Raji (cell line): ENCODE data around the gene COX8C.

Experiments used
- POLR2A ChIP-seq: IDR thresholded peaks from 2 replicates; pipeline ENCODE4 v1.6.1; 2011; ENCODE audit warnings: low read depth, low read length, control low read depth; ENCODE audit not compliant: insufficient read depth

Gene COX8C

GRCh38 chr14:93346926-93347721, at the start of gene COX8C:
Gene COX8C, plus strand, starts transcription at chr14:93347182. Its CDS starts 87 bp downstream, at chr14:93347269.
- TF ChIP-seq POLR2A = no peak

GRCh38 chr14:93299416-93299815, 47.6 kb upstream of the COX8C start:
- no peak for TF ChIP-seq POLR2A

GRCh38 chr14:93299866-93300265, 47.1 kb upstream of the COX8C start:
- no peak for TF ChIP-seq POLR2A

GRCh38 chr14:93301821-93302447, 45.0 kb upstream of the COX8C start:
- no peak for TF ChIP-seq POLR2A

- TF ChIP-seq POLR2A = no peak
Measured at GRCh38 chr14:93302688-93303581, 44.0 kb upstream of the COX8C start.

GRCh38 chr14:93303659-93304058, 43.3 kb upstream of the COX8C start:
- no peak for TF ChIP-seq POLR2A

GRCh38 chr14:93304771-93305170, 42.2 kb upstream of the COX8C start:
- no peak for TF ChIP-seq POLR2A

GRCh38 chr14:93305725-93306418, 41.1 kb upstream of the COX8C start:
- TF ChIP-seq POLR2A = no peak

GRCh38 chr14:93306812-93307211, 40.2 kb upstream of the COX8C start:
- no peak for TF ChIP-seq POLR2A

- TF ChIP-seq POLR2A = no peak
Measured at GRCh38 chr14:93308686-93309345, 38.2 kb upstream of the COX8C start.

GRCh38 chr14:93309427-93309966, 37.5 kb upstream of the COX8C start:
- TF ChIP-seq POLR2A = no peak

GRCh38 chr14:93311082-93311481, 35.9 kb upstream of the COX8C start:
- TF ChIP-seq POLR2A = no peak

- TF ChIP-seq POLR2A = no peak
Measured at GRCh38 chr14:93315575-93315974, 31.4 kb upstream of the COX8C start.

GRCh38 chr14:93316716-93317115, 30.3 kb upstream of the COX8C start:
- TF ChIP-seq POLR2A = no peak
